HG03342 (cell line): ENCODE results near the gene CNTFR.
A peak's percentile ranks its signal among the peaks of the same experiment; 100 is the strongest.
"Not testable (repeated sequence)": the region's sequence is repeated elsewhere in the genome, so short reads cannot be mapped to it uniquely, and the experiment has no call there.

Source experiments
- ATAC-seq: cut with Tn5 transposase; IDR thresholded peaks from one replicate; pipeline ENCODE4 v1.9.1; 2021; ENCODE audit warnings: mild to moderate bottlenecking, moderate library complexity; ENCODE audit not compliant: unreplicated experiment

Gene CNTFR

GRCh38 chr9:34589636-34590380 lies at the start of gene CNTFR:
Gene CNTFR, minus strand, starts transcription at chr9:34589724. Its CDS starts 20,743 bp downstream, at chr9:34568981.
- ATAC-seq, result no peak

GRCh38 chr9:34639322-34639721 lies 49.8 kb upstream of the CNTFR start:
- ATAC-seq, result not testable (repeated sequence)

- ATAC-seq, result no peak
These were observed 48.6 kb upstream of the CNTFR start for GRCh38 chr9:34638138-34638445.

GRCh38 chr9:34637356-34638137 lies 48.0 kb upstream of the CNTFR start, which contains the start of gene SIGMAR1:
Gene SIGMAR1, minus strand, starts transcription at chr9:34637787. Its CDS starts 90 bp downstream, at chr9:34637697.
- peak; percentile 85 for ATAC-seq

GRCh38 chr9:34636791-34637355 lies 47.3 kb upstream of the CNTFR start:
- ATAC-seq, result no peak

- ATAC-seq, result no peak
These were observed 46.0 kb upstream of the CNTFR start for GRCh38 chr9:34635556-34635955.

GRCh38 chr9:34634551-34635248 lies 45.2 kb upstream of the CNTFR start:
- no peak for ATAC-seq

GRCh38 chr9:34633851-34634550 lies 44.5 kb upstream of the CNTFR start:
- ATAC-seq, result no peak

- no peak for ATAC-seq
These were observed 43.6 kb upstream of the CNTFR start for GRCh38 chr9:34633166-34633565.

- no peak for ATAC-seq
These were observed 41.1 kb upstream of the CNTFR start for GRCh38 chr9:34630402-34631154.

- no peak for ATAC-seq
These were observed 39.9 kb upstream of the CNTFR start for GRCh38 chr9:34629491-34629808.

- no peak for ATAC-seq
These were observed 39.3 kb upstream of the CNTFR start, which contains the start of gene ARID3C for GRCh38 chr9:34628656-34629490. Gene ARID3C, minus strand, starts transcription at chr9:34629066. Its CDS starts 1,052 bp downstream, at chr9:34628014.

- no peak for ATAC-seq
These were observed 38.5 kb upstream of the CNTFR start for GRCh38 chr9:34627716-34628655.

GRCh38 chr9:34625186-34625486 lies 35.6 kb upstream of the CNTFR start:
- no peak for ATAC-seq

- ATAC-seq, result no peak
These were observed 35.1 kb upstream of the CNTFR start for GRCh38 chr9:34624475-34625185.

- ATAC-seq, result no peak
These were observed 34.1 kb upstream of the CNTFR start for GRCh38 chr9:34623374-34624235.
